Esophagus squamous epithelium (tissue), 5 donors: ENCODE measurements around the gene GSC2. TPM values are rescaled to one million over a fixed set of nuclear protein-coding genes. Genes with fewer than 3 reads are reported as not detected.

ENCODE experiments used
- DNase-seq: peaks from one replicate; lab custom pipeline; 2025; lab: John Stamatoyannopoulos, UW
- H3K27ac ChIP-seq, 4 donors: fragments of 200-600 bp; sonication (generic); one replicate each; pipeline ENCODE4 v1.5.1; 2016 to 2019; ENCODE audit warnings: mild to moderate bottlenecking in 1 of 4
- H3K27me3 ChIP-seq, 4 donors: fragments of 200-600 bp; sonication (generic); 1 replicate in 3 of 4; 2 replicates in 1 of 4; pipeline versions ENCODE4 v1.5.1 to v1.6.0; 2017 to 2021; ENCODE audit warnings: antibody characterized with exemption in 1 of 4
- H3K36me3 ChIP-seq, 3 donors: fragments of 200-600 bp; sonication (generic); one replicate each; pipeline ENCODE4 v1.5.1; 2016 to 2019
- H3K4me1 ChIP-seq, 3 donors: fragments of 200-600 bp; sonication (generic); one replicate each; pipeline ENCODE4 v1.5.1; 2017 to 2019
- H3K4me3 ChIP-seq, 4 donors: fragments of 200-600 bp; sonication (generic); 1 replicate in 3 of 4; 2 replicates in 1 of 4; pipeline ENCODE4 v1.5.1; 2016 to 2019; ENCODE audit warnings: mild to moderate bottlenecking in 2 of 4, moderate library complexity in 1 of 4
- H3K9me3 ChIP-seq, 3 donors: fragments of 200-600 bp; sonication (generic); one replicate each; pipeline ENCODE4 v1.5.1; 2016 to 2019
- CTCF ChIP-seq, 6 experiments: fragments of 450-650 bp in 4 of 6; fragments of 200-600 bp in 2 of 6; sonication (generic) in 2 of 6; IDR thresholded peaks; one replicate each; pipeline ENCODE4 v1.5.1; 2016 to 2019; ENCODE audit warnings: antibody characterized with exemption in 6 of 6, mild to moderate bottlenecking in 4 of 6, moderate library complexity in 4 of 6
- POLR2A ChIP-seq, 4 donors: fragments of 450-650 bp; IDR thresholded peaks; one replicate each; pipeline ENCODE4 v1.6.1; 2017; ENCODE audit warnings: antibody characterized with exemption in 4 of 4, mild to moderate bottlenecking in 4 of 4, moderate library complexity in 3 of 4
- WGBS, 2 donors: methylation state at CpG; one replicate each; pipeline ENCODE4 v1.1.5; 2018; 5-methylcytosine and 5-hydroxymethylcytosine counted together
- intact Hi-C: fragments of 100-400 bp; cut with DNase I; formaldehyde crosslinking; loops from one replicate; pipeline ENCODE4 v1.15.0; 2022
- total RNA-seq, 4 donors: library from RNA; depleted of rRNA; stranded (reverse); fragments of >200 nt; gene quantifications; one replicate each; pipeline ENCODE4 v1.1.0, GENCODE V29; 2016
- donor health status: DM: yes; HTN: yes; CAD: no.

Gene GSC2
- total RNA-seq, 4 donors from 2014 or later: not detected

DNA sequence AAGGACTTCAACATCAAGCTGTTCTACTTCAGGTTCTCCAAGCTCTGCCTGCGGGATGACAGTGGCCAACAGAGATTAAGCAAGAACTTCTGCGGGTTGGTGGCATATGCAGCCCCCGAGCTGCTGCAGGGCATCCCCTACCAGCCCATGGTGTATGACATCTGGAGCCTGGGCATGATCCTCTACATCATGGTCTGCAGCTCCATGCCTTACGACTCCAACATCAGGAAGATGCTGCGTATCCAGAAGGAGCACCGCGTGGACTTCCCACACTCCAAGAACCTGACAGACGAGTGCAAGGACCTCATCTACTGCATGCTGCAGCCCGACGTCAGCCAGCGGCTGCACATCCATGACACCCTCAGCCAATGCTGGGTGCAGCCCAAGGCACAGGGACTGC, 25.1 kb downstream of the GSC2 start:
- Histone ChIP-seq H3K36me3 (no peaks in the 10 kb centered on the region), H3K4me1 (peaks cover 35 to 64% (median 36%) of the 10 kb centered on the region in 3 donors), H3K4me3 (no peak overlapping the region), H3K27ac (no peak overlapping the region), H3K9me3 (no peaks in the 10 kb centered on the region), H3K27me3 (no peaks in the 10 kb centered on the region)
- intact Hi-C loops: no loop called here
- no peak for DNase-seq
- TF ChIP-seq POLR2A (IDR thresholded peaks at IDR 0.05) (no peak), CTCF (IDR thresholded peaks at IDR 0.05) (no peak)
- WGBS, 2 donors: 83 to 100% methylated on average over 2 to 9 of the region's 11 CpGs

- Histone ChIP-seq H3K27ac (no peak overlapping the region), H3K9me3 (no peaks in the 10 kb centered on the region), H3K4me1 (peaks cover 37 to 64% (median 39%) of the 10 kb centered on the region in 3 donors), H3K27me3 (no peaks in the 10 kb centered on the region), H3K4me3 (no peak overlapping the region), H3K36me3 (no peaks in the 10 kb centered on the region)
- intact Hi-C loops: no loop called here
- 69% methylated on average over 4 of the region's 4 CpGs for WGBS, 2 donors
- no peak for DNase-seq
- TF ChIP-seq CTCF (IDR thresholded peaks at IDR 0.05): no peak
- TF ChIP-seq POLR2A (IDR thresholded peaks at IDR 0.05): no peak
These were observed 25.7 kb downstream of the GSC2 start for GRCh38 chr22:19124377-19124776.

DNA sequence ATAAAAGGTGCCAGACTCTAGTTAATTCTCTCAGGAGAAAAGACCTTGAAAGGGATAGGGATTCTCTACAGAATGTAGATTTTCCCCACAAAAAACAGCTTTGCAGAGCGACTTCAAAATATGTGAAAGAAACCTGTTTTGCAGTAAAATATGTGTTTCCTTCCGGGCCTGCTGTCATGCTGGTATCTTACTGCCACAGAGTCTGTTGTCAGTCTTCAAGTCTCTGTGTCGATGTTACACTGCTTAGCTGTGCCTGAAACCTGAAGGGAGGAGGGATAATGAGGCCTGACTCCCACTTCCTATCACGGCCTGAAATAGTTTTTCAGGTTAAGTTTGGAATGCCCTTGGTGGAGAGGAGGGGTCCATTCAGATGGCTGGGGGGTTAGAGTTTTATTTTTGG, 26.2 kb downstream of the GSC2 start:
- intact Hi-C loops: no loop called here
- no peak for TF ChIP-seq CTCF (IDR thresholded peaks at IDR 0.05)
- WGBS, 2 donors: 90% methylated on average over 3 to 4 of the region's 4 CpGs
- DNase-seq: no peak
- H3K36me3 ChIP-seq: peaks cover 0 to 1% (median 0%) of the 10 kb centered on the region in 3 donors
- H3K4me1 ChIP-seq: peaks cover 34 to 64% (median 39%) of the 10 kb centered on the region in 3 donors
- H3K27ac ChIP-seq: no peak overlapping the region
- H3K4me3 ChIP-seq: no peak overlapping the region
- H3K9me3 ChIP-seq: no peaks in the 10 kb centered on the region
- H3K27me3 ChIP-seq: no peaks in the 10 kb centered on the region

DNA sequence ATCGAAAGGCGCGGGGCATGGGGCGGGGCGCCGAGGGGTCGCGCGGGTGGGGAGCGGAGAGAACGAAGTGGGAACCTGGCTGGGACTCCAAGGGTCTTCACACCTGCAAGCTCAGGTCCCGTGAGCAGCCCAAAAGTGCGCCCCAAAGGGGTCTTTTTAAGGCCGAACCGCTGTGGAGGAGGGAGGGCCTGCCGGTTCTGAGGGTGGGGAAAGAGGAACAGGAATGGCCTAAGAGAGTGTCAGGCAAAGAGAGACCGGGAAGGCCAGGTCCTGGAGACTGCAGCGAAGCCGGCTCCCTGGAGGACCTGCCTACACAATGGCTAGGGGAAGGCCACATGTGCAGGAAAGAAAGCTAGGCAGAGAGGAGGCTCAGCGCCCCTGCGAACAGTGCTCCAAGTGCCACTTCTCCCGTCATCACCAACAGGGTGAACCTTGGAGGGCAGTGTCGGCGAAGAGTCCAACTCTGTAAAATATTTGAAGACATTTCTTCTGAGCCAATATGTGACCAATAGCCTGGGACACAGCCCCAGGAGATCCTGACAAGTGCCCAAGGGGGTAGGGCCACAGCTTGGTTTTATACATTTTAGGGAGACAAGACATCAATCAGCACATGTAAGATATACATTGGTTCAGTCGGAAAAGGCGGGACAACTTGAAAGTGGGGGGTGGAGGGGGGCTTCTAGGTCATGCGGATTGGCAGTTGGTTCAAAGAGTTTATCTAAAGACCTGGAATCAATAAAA, 27.2 kb downstream of the GSC2 start:
- intact Hi-C loops: no loop called here
- peak overlapping the region; percentile 87 to 98 (median 98) for H3K27ac ChIP-seq
- 18 to 41% methylated on average over 12 to 19 of the region's 27 CpGs for WGBS, 2 donors
- peak overlapping the region; percentile 82 to 100 (median 95) for H3K4me3 ChIP-seq
- peaks cover 31 to 65% (median 46%) of the 10 kb centered on the region in 3 donors for H3K4me1 ChIP-seq
- TF ChIP-seq POLR2A (IDR thresholded peaks at IDR 0.05): no peak
- TF ChIP-seq CTCF (IDR thresholded peaks at IDR 0.05): no peak
- no peak for DNase-seq
- H3K36me3 ChIP-seq: peaks cover 0 to 4% (median 0%) of the 10 kb centered on the region in 3 donors
- H3K27me3 ChIP-seq: no peaks in the 10 kb centered on the region
- no peaks in the 10 kb centered on the region for H3K9me3 ChIP-seq

DNA sequence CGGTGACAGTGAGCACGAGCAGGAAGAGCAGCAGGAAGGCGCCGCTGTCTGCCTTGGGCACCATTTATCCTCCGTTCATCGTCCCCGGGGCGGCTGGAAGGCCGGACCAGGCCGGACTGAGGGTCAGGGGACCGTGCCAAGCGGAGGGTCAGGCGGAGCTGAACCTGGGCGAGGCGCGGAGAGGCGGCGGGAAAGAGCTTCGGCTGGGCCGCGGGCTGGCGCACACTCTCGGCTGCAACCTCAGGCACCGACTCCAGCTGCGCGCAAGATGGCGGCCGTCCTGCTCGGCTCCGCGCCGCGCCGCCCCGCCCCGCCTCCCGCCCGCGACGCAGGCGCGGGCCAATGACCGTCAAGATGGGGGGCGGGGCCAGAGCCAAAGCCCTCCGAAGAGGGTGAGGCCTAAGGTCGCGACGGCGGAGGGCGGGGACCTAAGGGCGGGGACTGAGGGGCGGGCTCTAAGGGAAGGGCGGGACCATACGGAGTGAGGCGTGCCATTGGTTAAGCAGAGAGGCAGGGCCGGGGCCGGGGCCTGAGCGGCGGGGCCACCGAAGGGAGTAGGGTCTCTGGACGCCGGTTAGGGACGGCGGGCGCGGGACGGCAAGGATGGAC, 27.8 kb downstream of the GSC2 start, which contains the start of gene DGCR2:
DGCR2 (minus strand) TSS at position 270 of the 609 bp plus-strand sequence; CDS start at position 64, 206 bp downstream.
- 0 to 4% methylated on average over 16 to 21 of the region's 67 CpGs for WGBS, 2 donors

More for the DNA sequence above, 27.8 kb downstream of the GSC2 start, which contains the start of gene DGCR2:
- Histone ChIP-seq H3K9me3 (no peaks in the 10 kb centered on the region), H3K4me3 (peak within 1 kb of the TSS; percentile 82 to 100 (median 95)), H3K36me3 (peaks cover 0 to 4% (median 0%) of the 10 kb centered on the region in 3 donors), H3K27me3 (no peaks in the 10 kb centered on the region), H3K27ac (peak within 1 kb of the TSS; percentile 97 to 99 (median 98)), H3K4me1 (peaks cover 25 to 65% (median 48%) of the 10 kb centered on the region in 3 donors)
- DNase-seq: peak; percentile 87
- TF ChIP-seq POLR2A (IDR thresholded peaks at IDR 0.05) (peak in 3 of 4 donors; percentile 84 to 90 (median 88)), CTCF (IDR thresholded peaks at IDR 0.05) (no peak)
- intact Hi-C loops: no loop called here
